Naive thymus-derived CD8-positive, alpha-beta T cell (primary cell): Measurements from ENCODE around the gene FAR1. TPM values are rescaled to one million over a fixed set of nuclear protein-coding genes. Genes with fewer than 3 reads are reported as not detected.
A peak's percentile ranks its signal among the peaks of the same experiment; 100 is the strongest.

ENCODE experiments used
- ATAC-seq, 2 donors: fragments of 150-1000 bp; cut with Tn5 transposase in 1 of 2; sonication (Bioruptor Pico), chemical (Tn5 transposase) in 1 of 2; 1 replicate in 1 of 2; 2 replicates in 1 of 2; pipeline ENCODE4 v1.10.0; 2021; ENCODE audit warnings: mild to moderate bottlenecking in 2 of 2, moderate library complexity in 2 of 2
- POLR2A ChIA-PET: fragments of 350-600 bp; sonication (Branson Sonifier 250); formaldehyde crosslinking; loops from one replicate; lab custom pipeline; 2021; ENCODE audit warnings: antibody characterized with exemption; lab: Charles Lee
- DNase-seq, 10 donors: peaks; one replicate each; pipeline versions ENCODE4 v3.0.0 to v3.0.0-alpha.2; 2020 to 2022
- H3K27ac Mint-ChIP-seq, 10 donors: one replicate each; pipeline ENCODE4 v1.8.0; 2020 to 2022; ENCODE audit warnings: mild to moderate bottlenecking in 10 of 10, mixed read lengths in 10 of 10, moderate library complexity in 4 of 10, inconsistent platforms in 1 of 10
- H3K27me3 Mint-ChIP-seq, 5 donors: one replicate each; pipeline ENCODE4 v1.8.0; 2021 to 2022; ENCODE audit warnings: mixed read lengths in 5 of 5
- H3K36me3 Mint-ChIP-seq, 3 donors: one replicate each; pipeline ENCODE4 v1.8.0; 2020 to 2022; ENCODE audit warnings: mixed read lengths in 3 of 3, mild to moderate bottlenecking in 2 of 3, inconsistent platforms in 1 of 3
- H3K4me1 Mint-ChIP-seq, 4 donors: one replicate each; pipeline ENCODE4 v1.8.0; 2021 to 2022; ENCODE audit warnings: mixed read lengths in 4 of 4
- H3K4me3 Mint-ChIP-seq, 10 donors: one replicate each; pipeline ENCODE4 v1.8.0; 2020 to 2022; ENCODE audit warnings: mild to moderate bottlenecking in 10 of 10, mixed read lengths in 10 of 10, moderate library complexity in 6 of 10, inconsistent platforms in 1 of 10
- H3K9me3 Mint-ChIP-seq, 9 donors: one replicate each; pipeline ENCODE4 v1.8.0; 2020 to 2022; ENCODE audit warnings: mixed read lengths in 9 of 9, mild to moderate bottlenecking in 3 of 9, inconsistent platforms in 1 of 9, moderate library complexity in 1 of 9
- polyA plus RNA-seq, 3 donors: library from polyadenylated mRNA; unstranded; fragments of 300-500 nt; fragmentation: Illumina TruSeq; gene quantifications; one replicate each; pipeline ENCODE4 v1.2.3, GENCODE V29; 2021
- total RNA-seq, 8 experiments: library from RNA in 2 of 8; stranded (reverse) in 2 of 8; gene quantifications; one replicate each; pipeline ENCODE4 v1.2.3 and lab custom pipeline; 2021 to 2026

Gene FAR1
- total and polyA plus RNA-seq, 5 experiments from 2014 or later = 6.0 to 38.1 (median 12.8) TPM

GRCh38 chr11:13695886-13696285 is 27.4 kb downstream of the FAR1 start:
- POLR2A ChIA-PET = no interaction called here
- no peaks in the 10 kb centered on the region for H3K27me3 Mint-ChIP-seq
- H3K4me1 Mint-ChIP-seq = peaks cover 12 to 18% (median 16%) of the 10 kb centered on the region in 4 donors
- peaks cover 0 to 5% (median 0%) of the 10 kb centered on the region in 9 donors for H3K9me3 Mint-ChIP-seq
- H3K36me3 Mint-ChIP-seq = peaks cover 0 to 56% (median 21%) of the 10 kb centered on the region in 3 donors
- H3K27ac Mint-ChIP-seq = no peak overlapping the region
- ATAC-seq = no peak
- no peak for DNase-seq
- no peak overlapping the region for H3K4me3 Mint-ChIP-seq

- H3K27ac Mint-ChIP-seq = peak overlapping the region in 1 of 10 donors; percentile 69
- H3K9me3 Mint-ChIP-seq = no peaks in the 10 kb centered on the region
- ATAC-seq (no peak), DNase-seq (no peak)
- H3K4me1 Mint-ChIP-seq = peaks cover 10 to 18% (median 11%) of the 10 kb centered on the region in 4 donors
- H3K4me3 Mint-ChIP-seq = no peak overlapping the region
- POLR2A ChIA-PET = no interaction called here
- H3K27me3 Mint-ChIP-seq = no peaks in the 10 kb centered on the region
- H3K36me3 Mint-ChIP-seq = peaks cover 0 to 67% (median 17%) of the 10 kb centered on the region in 3 donors
These were observed 29.2 kb downstream of the FAR1 start for GRCh38 chr11:13697710-13698109.

GRCh38 chr11:13698132-13698531 is 29.7 kb downstream of the FAR1 start:
- DNase-seq = no peak
- Mint-ChIP-seq H3K27me3 (no peaks in the 10 kb centered on the region), H3K27ac (peak overlapping the region in 1 of 10 donors; percentile 14), H3K4me3 (no peak overlapping the region), H3K9me3 (no peaks in the 10 kb centered on the region), H3K4me1 (peaks cover 7 to 16% (median 10%) of the 10 kb centered on the region in 4 donors), H3K36me3 (peaks cover 0 to 69% (median 19%) of the 10 kb centered on the region in 3 donors)
- no peak for ATAC-seq
- POLR2A ChIA-PET = no interaction called here

- no peak for ATAC-seq
- Mint-ChIP-seq H3K4me1 (peaks cover 2 to 7% (median 4%) of the 10 kb centered on the region in 4 donors), H3K36me3 (peaks cover 0 to 77% (median 22%) of the 10 kb centered on the region in 3 donors), H3K27ac (no peak overlapping the region), H3K9me3 (no peaks in the 10 kb centered on the region), H3K4me3 (no peak overlapping the region), H3K27me3 (no peaks in the 10 kb centered on the region)
- POLR2A ChIA-PET = no interaction called here
- no peak for DNase-seq
These were observed 30.6 kb downstream of the FAR1 start for GRCh38 chr11:13699041-13699440.

- Mint-ChIP-seq H3K27ac (no peak overlapping the region), H3K27me3 (no peaks in the 10 kb centered on the region), H3K4me3 (no peak overlapping the region), H3K4me1 (peaks cover 2 to 6% (median 4%) of the 10 kb centered on the region in 4 donors), H3K36me3 (peaks cover 0 to 74% (median 21%) of the 10 kb centered on the region in 3 donors), H3K9me3 (no peaks in the 10 kb centered on the region)
- DNase-seq (no peak), ATAC-seq (no peak)
- POLR2A ChIA-PET = no interaction called here
These were observed 31.4 kb downstream of the FAR1 start for GRCh38 chr11:13699870-13700269.

- H3K27me3 Mint-ChIP-seq = no peaks in the 10 kb centered on the region
- H3K4me3 Mint-ChIP-seq = no peak overlapping the region
- no peak overlapping the region for H3K27ac Mint-ChIP-seq
- H3K4me1 Mint-ChIP-seq = peaks cover 2 to 6% (median 4%) of the 10 kb centered on the region in 4 donors
- H3K9me3 Mint-ChIP-seq = no peaks in the 10 kb centered on the region
- POLR2A ChIA-PET = no interaction called here
- peaks cover 0 to 67% (median 21%) of the 10 kb centered on the region in 3 donors for H3K36me3 Mint-ChIP-seq
- no peak for ATAC-seq
- no peak for DNase-seq
These were observed 33.0 kb downstream of the FAR1 start for GRCh38 chr11:13701506-13701905.

- POLR2A ChIA-PET = no interaction called here
These were observed 33.6 kb downstream of the FAR1 start for GRCh38 chr11:13702071-13702470.

GRCh38 chr11:13705710-13706109 is 37.2 kb downstream of the FAR1 start:
- DNase-seq (no peak), ATAC-seq (no peak)
- H3K36me3 Mint-ChIP-seq = peaks cover 0 to 63% (median 26%) of the 10 kb centered on the region in 3 donors
- no peaks in the 10 kb centered on the region for H3K9me3 Mint-ChIP-seq
- no peaks in the 10 kb centered on the region for H3K27me3 Mint-ChIP-seq
- peaks cover 0 to 2% (median 0%) of the 10 kb centered on the region in 4 donors for H3K4me1 Mint-ChIP-seq
- POLR2A ChIA-PET = no interaction called here
- H3K4me3 Mint-ChIP-seq = no peak overlapping the region
- no peak overlapping the region for H3K27ac Mint-ChIP-seq

More at GRCh38 chr11:13702071-13702470, 33.6 kb downstream of the FAR1 start:
- DNase-seq = no peak
- no peaks in the 10 kb centered on the region for H3K27me3 Mint-ChIP-seq
- H3K36me3 Mint-ChIP-seq = peaks cover 0 to 65% (median 21%) of the 10 kb centered on the region in 3 donors
- peaks cover 2 to 6% (median 4%) of the 10 kb centered on the region in 4 donors for H3K4me1 Mint-ChIP-seq
- no peak overlapping the region for H3K27ac Mint-ChIP-seq
- no peaks in the 10 kb centered on the region for H3K9me3 Mint-ChIP-seq
- no peak for ATAC-seq
- no peak overlapping the region for H3K4me3 Mint-ChIP-seq

GRCh38 chr11:13713982-13714381 is 45.5 kb downstream of the FAR1 start:
- POLR2A ChIA-PET = no interaction called here
- no peak for DNase-seq

GRCh38 chr11:13717331-13717730 is 48.9 kb downstream of the FAR1 start:
- Mint-ChIP-seq H3K4me3 (no peak overlapping the region), H3K9me3 (no peaks in the 10 kb centered on the region), H3K27ac (no peak overlapping the region), H3K36me3 (peaks cover 11 to 84% (median 38%) of the 10 kb centered on the region in 3 donors), H3K4me1 (peaks cover 0 to 5% (median 0%) of the 10 kb centered on the region in 4 donors), H3K27me3 (no peaks in the 10 kb centered on the region)
- DNase-seq (no peak), ATAC-seq (no peak)
- POLR2A ChIA-PET = no interaction called here

More at GRCh38 chr11:13713982-13714381, 45.5 kb downstream of the FAR1 start:
- no peak overlapping the region for H3K27ac Mint-ChIP-seq
- no peaks in the 10 kb centered on the region for H3K27me3 Mint-ChIP-seq
- H3K4me1 Mint-ChIP-seq = peaks cover 0 to 5% (median 0%) of the 10 kb centered on the region in 4 donors
- peaks cover 11 to 88% (median 49%) of the 10 kb centered on the region in 3 donors for H3K36me3 Mint-ChIP-seq
- no peaks in the 10 kb centered on the region for H3K9me3 Mint-ChIP-seq
- ATAC-seq = no peak
- H3K4me3 Mint-ChIP-seq = no peak overlapping the region

GRCh38 chr11:13718394-13718793 is 49.9 kb downstream of the FAR1 start:
- Mint-ChIP-seq H3K27ac (peak overlapping the region in 1 of 10 donors; percentile 2), H3K9me3 (no peaks in the 10 kb centered on the region), H3K4me1 (peaks cover 0 to 5% (median 0%) of the 10 kb centered on the region in 4 donors), H3K4me3 (no peak overlapping the region), H3K27me3 (no peaks in the 10 kb centered on the region), H3K36me3 (peaks cover 17 to 87% (median 39%) of the 10 kb centered on the region in 3 donors)
- DNase-seq (no peak), ATAC-seq (no peak)
- POLR2A ChIA-PET = no interaction called here

- POLR2A ChIA-PET = interaction anchor here (0.8 kb wide), 1 partner anchor 1561 kb away, joined by 3 read pairs; no protein-coding TSS in a partner anchor
- Mint-ChIP-seq H3K27ac (no peak overlapping the region), H3K36me3 (peaks cover 9 to 78% (median 27%) of the 10 kb centered on the region in 3 donors)
These were observed 52.5 kb downstream of the FAR1 start for GRCh38 chr11:13720940-13721339.

GRCh38 chr11:13721760-13722159 is 53.3 kb downstream of the FAR1 start:
- ATAC-seq (no peak), DNase-seq (no peak)
- H3K4me3 Mint-ChIP-seq = no peak overlapping the region
- H3K4me1 Mint-ChIP-seq = peaks cover 0 to 5% (median 0%) of the 10 kb centered on the region in 4 donors
- H3K36me3 Mint-ChIP-seq = peaks cover 9 to 78% (median 23%) of the 10 kb centered on the region in 3 donors
- no peaks in the 10 kb centered on the region for H3K27me3 Mint-ChIP-seq
- no peaks in the 10 kb centered on the region for H3K9me3 Mint-ChIP-seq
- H3K27ac Mint-ChIP-seq = no peak overlapping the region
- POLR2A ChIA-PET = interaction anchor here (0.8 kb wide), 1 partner anchor 1560 kb away, joined by 3 read pairs; no protein-coding TSS in a partner anchor

More at GRCh38 chr11:13720940-13721339, 52.5 kb downstream of the FAR1 start:
- Mint-ChIP-seq H3K4me1 (peaks cover 0 to 5% (median 0%) of the 10 kb centered on the region in 4 donors), H3K27me3 (no peaks in the 10 kb centered on the region), H3K4me3 (no peak overlapping the region), H3K9me3 (no peaks in the 10 kb centered on the region)
- no peak for DNase-seq
- ATAC-seq = no peak
